H1 (cell line): ENCODE results near the gene CLN3. TPM values are rescaled to one million over a fixed set of nuclear protein-coding genes. Genes with fewer than 3 reads are reported as not detected.

Experiments
- BACH1 ChIP-seq: IDR thresholded peaks from 2 replicates; pipeline ENCODE4 v1.6.1; 2012; ENCODE audit warnings: low read length, improper control_type of control experiment
- CHD1 ChIP-seq: IDR thresholded peaks from 2 replicates; pipeline ENCODE4 v1.6.1; 2012; ENCODE audit warnings: low read depth, low read length, improper control_type of control experiment
- CREB1 ChIP-seq: IDR thresholded peaks from 2 replicates; pipeline ENCODE4 v1.6.1; 2012; ENCODE audit warnings: inconsistent platforms
- CTCF ChIP-seq, 3 experiments: IDR thresholded peaks; 1 replicate in 2 of 3; 2 replicates in 1 of 3; pipeline versions ENCODE4 v1.5.1 to v1.6.1; 2011; ENCODE audit warnings: low read length in 3 of 3, mild to moderate bottlenecking in 3 of 3, inconsistent platforms in 2 of 3, low read depth in 1 of 3, moderate library complexity in 1 of 3; ENCODE audit not compliant: insufficient read depth in 1 of 3; ENCODE audit errors: control extremely low read depth in 1 of 3
- NRF1 ChIP-seq: IDR thresholded peaks from 2 replicates; pipeline ENCODE4 v1.6.1; 2011; ENCODE audit warnings: mild to moderate bottlenecking, low read depth, low read length, improper control_type of control experiment
- RNF2 ChIP-seq: fragments of 200-900, 300-1000 bp; sonication (generic); IDR thresholded peaks from 2 replicates; pipeline ENCODE4 v1.7.1; 2016; ENCODE audit warnings: borderline replicate concordance, low read depth, mild to moderate bottlenecking, antibody characterized with exemption, low read length; ENCODE audit not compliant: poor library complexity, severe bottlenecking; ENCODE audit errors: missing control alignments
- YY1 ChIP-seq: IDR thresholded peaks from 2 replicates; pipeline ENCODE4 v1.6.1; 2011; ENCODE audit warnings: low read depth, mild to moderate bottlenecking, low read length
- ZNF274 ChIP-seq: IDR thresholded peaks from 2 replicates; pipeline ENCODE4 v1.7.0; 2012; ENCODE audit warnings: low read length, borderline replicate concordance; ENCODE audit errors: extremely low read depth
- polyA plus RNA-seq, 7 experiments: library from polyadenylated mRNA; depleted of rRNA in 3 of 7; stranded (reverse) in 5 of 7; unstranded in 2 of 7; fragments of >200 nt in 5 of 7; fragments of 200-250 nt in 2 of 7; gene quantifications; 1 replicate in 5 of 7; 2 replicates in 1 of 7; 4 replicates in 1 of 7; pipeline versions ENCODE4 v1.2.1 to v1.2.3, GENCODE V29; 2011 to 2013; ENCODE audit warnings: missing spikeins in 2 of 7, mixed read lengths in 2 of 7
- total RNA-seq: library from RNA; stranded (reverse); fragmentation: NEBNext Ultra II Directional; extraction: Animal tissue kit (Norgen Biotek cat#: 25700); gene quantifications from 2 replicates; pipeline ENCODE4 v1.2.1, GENCODE V29; 2021
- TF ChIP-seq, protein P1 (sequence below): fragments of 300-600 bp; sonication (generic); IDR thresholded peaks from 2 replicates; pipeline ENCODE4 v1.7.1; 2012; ENCODE audit warnings: low read length, moderate library complexity, mild to moderate bottlenecking, inconsistent platforms; ENCODE audit not compliant: insufficient replicate concordance

The CLN3 gene
- total and polyA plus RNA-seq, 2 of the 8 experiments (the other 6 are each of a cell fraction or from before 2014, with no cell fraction given), result 22.9 to 44.3 TPM

DNA sequence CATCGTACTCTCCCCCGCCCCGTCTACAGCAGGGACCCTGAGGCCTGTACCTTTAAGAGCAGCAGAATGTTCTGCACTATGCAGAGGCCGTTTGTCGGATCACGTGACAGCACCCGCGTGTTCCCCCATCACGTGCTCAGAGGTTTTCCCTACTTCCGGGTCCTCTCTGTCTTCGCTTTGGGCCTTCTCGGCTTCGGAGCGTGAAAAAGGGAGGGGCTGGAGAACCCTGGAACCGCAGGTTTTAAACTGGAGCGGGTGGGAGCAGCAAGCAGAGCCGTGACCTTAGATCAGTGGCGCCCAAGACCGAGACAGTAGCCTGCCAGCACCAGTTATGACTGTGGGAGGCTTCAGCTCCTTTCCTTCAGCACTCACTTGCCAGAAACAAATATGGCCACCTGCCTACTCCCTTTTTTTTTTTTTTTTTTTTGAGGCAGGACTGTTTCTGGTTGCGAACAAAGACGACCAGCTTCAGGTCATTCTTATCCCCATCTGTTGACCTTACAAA, at the start of gene CLN3 (continued):
- TF ChIP-seq, protein P1, sequence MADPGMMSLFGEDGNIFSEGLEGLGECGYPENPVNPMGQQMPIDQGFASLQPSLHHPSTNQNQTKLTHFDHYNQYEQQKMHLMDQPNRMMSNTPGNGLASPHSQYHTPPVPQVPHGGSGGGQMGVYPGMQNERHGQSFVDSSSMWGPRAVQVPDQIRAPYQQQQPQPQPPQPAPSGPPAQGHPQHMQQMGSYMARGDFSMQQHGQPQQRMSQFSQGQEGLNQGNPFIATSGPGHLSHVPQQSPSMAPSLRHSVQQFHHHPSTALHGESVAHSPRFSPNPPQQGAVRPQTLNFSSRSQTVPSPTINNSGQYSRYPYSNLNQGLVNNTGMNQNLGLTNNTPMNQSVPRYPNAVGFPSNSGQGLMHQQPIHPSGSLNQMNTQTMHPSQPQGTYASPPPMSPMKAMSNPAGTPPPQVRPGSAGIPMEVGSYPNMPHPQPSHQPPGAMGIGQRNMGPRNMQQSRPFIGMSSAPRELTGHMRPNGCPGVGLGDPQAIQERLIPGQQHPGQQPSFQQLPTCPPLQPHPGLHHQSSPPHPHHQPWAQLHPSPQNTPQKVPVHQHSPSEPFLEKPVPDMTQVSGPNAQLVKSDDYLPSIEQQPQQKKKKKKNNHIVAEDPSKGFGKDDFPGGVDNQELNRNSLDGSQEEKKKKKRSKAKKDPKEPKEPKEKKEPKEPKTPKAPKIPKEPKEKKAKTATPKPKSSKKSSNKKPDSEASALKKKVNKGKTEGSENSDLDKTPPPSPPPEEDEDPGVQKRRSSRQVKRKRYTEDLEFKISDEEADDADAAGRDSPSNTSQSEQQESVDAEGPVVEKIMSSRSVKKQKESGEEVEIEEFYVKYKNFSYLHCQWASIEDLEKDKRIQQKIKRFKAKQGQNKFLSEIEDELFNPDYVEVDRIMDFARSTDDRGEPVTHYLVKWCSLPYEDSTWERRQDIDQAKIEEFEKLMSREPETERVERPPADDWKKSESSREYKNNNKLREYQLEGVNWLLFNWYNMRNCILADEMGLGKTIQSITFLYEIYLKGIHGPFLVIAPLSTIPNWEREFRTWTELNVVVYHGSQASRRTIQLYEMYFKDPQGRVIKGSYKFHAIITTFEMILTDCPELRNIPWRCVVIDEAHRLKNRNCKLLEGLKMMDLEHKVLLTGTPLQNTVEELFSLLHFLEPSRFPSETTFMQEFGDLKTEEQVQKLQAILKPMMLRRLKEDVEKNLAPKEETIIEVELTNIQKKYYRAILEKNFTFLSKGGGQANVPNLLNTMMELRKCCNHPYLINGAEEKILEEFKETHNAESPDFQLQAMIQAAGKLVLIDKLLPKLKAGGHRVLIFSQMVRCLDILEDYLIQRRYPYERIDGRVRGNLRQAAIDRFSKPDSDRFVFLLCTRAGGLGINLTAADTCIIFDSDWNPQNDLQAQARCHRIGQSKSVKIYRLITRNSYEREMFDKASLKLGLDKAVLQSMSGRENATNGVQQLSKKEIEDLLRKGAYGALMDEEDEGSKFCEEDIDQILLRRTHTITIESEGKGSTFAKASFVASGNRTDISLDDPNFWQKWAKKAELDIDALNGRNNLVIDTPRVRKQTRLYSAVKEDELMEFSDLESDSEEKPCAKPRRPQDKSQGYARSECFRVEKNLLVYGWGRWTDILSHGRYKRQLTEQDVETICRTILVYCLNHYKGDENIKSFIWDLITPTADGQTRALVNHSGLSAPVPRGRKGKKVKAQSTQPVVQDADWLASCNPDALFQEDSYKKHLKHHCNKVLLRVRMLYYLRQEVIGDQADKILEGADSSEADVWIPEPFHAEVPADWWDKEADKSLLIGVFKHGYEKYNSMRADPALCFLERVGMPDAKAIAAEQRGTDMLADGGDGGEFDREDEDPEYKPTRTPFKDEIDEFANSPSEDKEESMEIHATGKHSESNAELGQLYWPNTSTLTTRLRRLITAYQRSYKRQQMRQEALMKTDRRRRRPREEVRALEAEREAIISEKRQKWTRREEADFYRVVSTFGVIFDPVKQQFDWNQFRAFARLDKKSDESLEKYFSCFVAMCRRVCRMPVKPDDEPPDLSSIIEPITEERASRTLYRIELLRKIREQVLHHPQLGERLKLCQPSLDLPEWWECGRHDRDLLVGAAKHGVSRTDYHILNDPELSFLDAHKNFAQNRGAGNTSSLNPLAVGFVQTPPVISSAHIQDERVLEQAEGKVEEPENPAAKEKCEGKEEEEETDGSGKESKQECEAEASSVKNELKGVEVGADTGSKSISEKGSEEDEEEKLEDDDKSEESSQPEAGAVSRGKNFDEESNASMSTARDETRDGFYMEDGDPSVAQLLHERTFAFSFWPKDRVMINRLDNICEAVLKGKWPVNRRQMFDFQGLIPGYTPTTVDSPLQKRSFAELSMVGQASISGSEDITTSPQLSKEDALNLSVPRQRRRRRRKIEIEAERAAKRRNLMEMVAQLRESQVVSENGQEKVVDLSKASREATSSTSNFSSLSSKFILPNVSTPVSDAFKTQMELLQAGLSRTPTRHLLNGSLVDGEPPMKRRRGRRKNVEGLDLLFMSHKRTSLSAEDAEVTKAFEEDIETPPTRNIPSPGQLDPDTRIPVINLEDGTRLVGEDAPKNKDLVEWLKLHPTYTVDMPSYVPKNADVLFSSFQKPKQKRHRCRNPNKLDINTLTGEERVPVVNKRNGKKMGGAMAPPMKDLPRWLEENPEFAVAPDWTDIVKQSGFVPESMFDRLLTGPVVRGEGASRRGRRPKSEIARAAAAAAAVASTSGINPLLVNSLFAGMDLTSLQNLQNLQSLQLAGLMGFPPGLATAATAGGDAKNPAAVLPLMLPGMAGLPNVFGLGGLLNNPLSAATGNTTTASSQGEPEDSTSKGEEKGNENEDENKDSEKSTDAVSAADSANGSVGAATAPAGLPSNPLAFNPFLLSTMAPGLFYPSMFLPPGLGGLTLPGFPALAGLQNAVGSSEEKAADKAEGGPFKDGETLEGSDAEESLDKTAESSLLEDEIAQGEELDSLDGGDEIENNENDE, result no peak
- TF ChIP-seq CTCF (IDR thresholded peaks at IDR 0.05; ENCODE audit: control extremely low read depth in 1 of 3, insufficient read depth in 1 of 3, low read depth in 1 of 3, low read length in 3 of 3), result no peak
- peak; percentile 26 for TF ChIP-seq CREB1
- no peak for TF ChIP-seq RNF2
- TF ChIP-seq CHD1, result no peak
- TF ChIP-seq YY1, result peak; percentile 99
- no peak for TF ChIP-seq ZNF274
- TF ChIP-seq BACH1, result no peak
- no peak for TF ChIP-seq NRF1
